Measurements from ENCODE around the gene AKT1.

GRCh38 chr14:104793703-104793959 lies 1.9 kb downstream of the AKT1 start:
- no peak for TF ChIP-seq POLR2A (IDR thresholded peaks at IDR 0.05)
- TF ChIP-seq, protein P1, sequence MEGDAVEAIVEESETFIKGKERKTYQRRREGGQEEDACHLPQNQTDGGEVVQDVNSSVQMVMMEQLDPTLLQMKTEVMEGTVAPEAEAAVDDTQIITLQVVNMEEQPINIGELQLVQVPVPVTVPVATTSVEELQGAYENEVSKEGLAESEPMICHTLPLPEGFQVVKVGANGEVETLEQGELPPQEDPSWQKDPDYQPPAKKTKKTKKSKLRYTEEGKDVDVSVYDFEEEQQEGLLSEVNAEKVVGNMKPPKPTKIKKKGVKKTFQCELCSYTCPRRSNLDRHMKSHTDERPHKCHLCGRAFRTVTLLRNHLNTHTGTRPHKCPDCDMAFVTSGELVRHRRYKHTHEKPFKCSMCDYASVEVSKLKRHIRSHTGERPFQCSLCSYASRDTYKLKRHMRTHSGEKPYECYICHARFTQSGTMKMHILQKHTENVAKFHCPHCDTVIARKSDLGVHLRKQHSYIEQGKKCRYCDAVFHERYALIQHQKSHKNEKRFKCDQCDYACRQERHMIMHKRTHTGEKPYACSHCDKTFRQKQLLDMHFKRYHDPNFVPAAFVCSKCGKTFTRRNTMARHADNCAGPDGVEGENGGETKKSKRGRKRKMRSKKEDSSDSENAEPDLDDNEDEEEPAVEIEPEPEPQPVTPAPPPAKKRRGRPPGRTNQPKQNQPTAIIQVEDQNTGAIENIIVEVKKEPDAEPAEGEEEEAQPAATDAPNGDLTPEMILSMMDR (IDR thresholded peaks at IDR 0.05), result no peak
